ENCODE measurements around the gene MALRD1. TPM values are rescaled to one million over a fixed set of nuclear protein-coding genes. Genes with fewer than 3 reads are reported as not detected.

Gene MALRD1
- total and polyA plus RNA-seq, 2 donors from 2014 or later = 2.0 to 2.4 TPM

DNA sequence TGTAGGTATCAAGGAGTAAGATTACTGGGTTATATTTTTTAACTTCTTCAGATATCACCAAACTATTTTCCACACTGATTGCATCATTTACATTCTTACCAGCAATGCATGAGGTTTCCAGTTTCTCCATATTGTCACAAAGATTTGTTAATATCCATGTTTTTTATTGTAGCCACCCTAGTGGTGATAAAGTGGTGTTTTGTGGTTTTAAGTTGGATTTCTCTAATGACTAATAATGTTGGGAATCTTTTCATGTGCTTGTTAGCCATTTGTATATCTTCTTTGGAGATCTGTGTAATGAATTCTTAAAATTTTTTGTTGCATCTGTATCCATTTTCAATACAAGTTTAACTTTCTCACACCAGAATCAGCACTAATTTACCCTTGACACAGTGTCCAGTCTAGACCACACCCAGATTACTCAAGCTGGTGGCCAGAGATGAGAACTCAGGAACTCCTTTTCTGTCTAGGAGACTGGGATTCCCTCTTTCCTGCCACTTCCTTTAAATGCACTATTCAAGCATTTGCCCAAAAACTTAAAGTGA, 700.7 kb downstream of the MALRD1 start:
- FAIRE-seq (no peak), DNase-seq (no peak)
- H3K9ac ChIP-seq (ENCODE audit: low read length in 3 of 3) = no peak overlapping the region
- TF ChIP-seq, protein P1, sequence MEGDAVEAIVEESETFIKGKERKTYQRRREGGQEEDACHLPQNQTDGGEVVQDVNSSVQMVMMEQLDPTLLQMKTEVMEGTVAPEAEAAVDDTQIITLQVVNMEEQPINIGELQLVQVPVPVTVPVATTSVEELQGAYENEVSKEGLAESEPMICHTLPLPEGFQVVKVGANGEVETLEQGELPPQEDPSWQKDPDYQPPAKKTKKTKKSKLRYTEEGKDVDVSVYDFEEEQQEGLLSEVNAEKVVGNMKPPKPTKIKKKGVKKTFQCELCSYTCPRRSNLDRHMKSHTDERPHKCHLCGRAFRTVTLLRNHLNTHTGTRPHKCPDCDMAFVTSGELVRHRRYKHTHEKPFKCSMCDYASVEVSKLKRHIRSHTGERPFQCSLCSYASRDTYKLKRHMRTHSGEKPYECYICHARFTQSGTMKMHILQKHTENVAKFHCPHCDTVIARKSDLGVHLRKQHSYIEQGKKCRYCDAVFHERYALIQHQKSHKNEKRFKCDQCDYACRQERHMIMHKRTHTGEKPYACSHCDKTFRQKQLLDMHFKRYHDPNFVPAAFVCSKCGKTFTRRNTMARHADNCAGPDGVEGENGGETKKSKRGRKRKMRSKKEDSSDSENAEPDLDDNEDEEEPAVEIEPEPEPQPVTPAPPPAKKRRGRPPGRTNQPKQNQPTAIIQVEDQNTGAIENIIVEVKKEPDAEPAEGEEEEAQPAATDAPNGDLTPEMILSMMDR (IDR thresholded peaks at IDR 0.05; ENCODE audit: borderline replicate concordance, extremely low read depth, insufficient read depth) = no peak
- H3K9me3 ChIP-seq (ENCODE audit: control insufficient read depth in 2 of 3, insufficient read depth in 1 of 3, low read length in 3 of 3) = no peaks in the 10 kb centered on the region
- no peaks in the 10 kb centered on the region for H3K27me3 ChIP-seq (ENCODE audit: control insufficient read depth, insufficient read depth, low read length)
- H3K4me3 ChIP-seq (ENCODE audit: low read length in 3 of 3) = no peak overlapping the region
- intact Hi-C loops (cut with DNase I) = no loop called here
- no peaks in the 10 kb centered on the region for H3K4me1 ChIP-seq (ENCODE audit: control insufficient read depth in 2 of 3, insufficient read depth in 2 of 3, low read depth in 1 of 3, low read length in 3 of 3)
- H3K36me3 ChIP-seq (ENCODE audit: control insufficient read depth in 2 of 3, insufficient read depth in 3 of 3, low read length in 3 of 3) = no peaks in the 10 kb centered on the region
- no peak overlapping the region for H3K27ac ChIP-seq (ENCODE audit: low read depth in 2 of 2, low read length in 2 of 2)

DNA sequence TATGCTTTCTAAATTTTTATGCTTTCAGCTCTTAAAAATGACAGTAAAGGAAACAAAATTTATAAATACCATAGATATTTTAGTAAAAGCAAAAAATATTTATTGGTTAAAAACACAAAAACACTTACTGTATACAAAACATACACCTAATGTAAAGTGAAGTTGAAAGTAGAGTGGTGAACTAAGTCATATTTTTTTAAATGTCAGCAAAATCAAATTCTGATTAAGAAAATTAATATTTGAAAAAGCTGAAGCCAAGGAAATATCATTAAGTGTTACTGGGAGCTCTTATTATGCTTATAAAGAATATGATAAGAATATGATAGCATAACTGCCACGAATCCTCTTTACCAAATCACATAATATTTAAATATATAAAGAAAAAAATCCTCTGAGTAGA, 702.4 kb downstream of the MALRD1 start:
- no peak overlapping the region for H3K4me3 ChIP-seq (ENCODE audit: low read length in 3 of 3)
- FAIRE-seq = peak; percentile 41
- no peaks in the 10 kb centered on the region for H3K36me3 ChIP-seq (ENCODE audit: control insufficient read depth in 2 of 3, insufficient read depth in 3 of 3, low read length in 3 of 3)
- H3K27me3 ChIP-seq (ENCODE audit: control insufficient read depth, insufficient read depth, low read length) = no peaks in the 10 kb centered on the region
- no peak for DNase-seq
- no peak overlapping the region for H3K9ac ChIP-seq (ENCODE audit: low read length in 3 of 3)
- no peak overlapping the region for H3K27ac ChIP-seq (ENCODE audit: low read depth in 2 of 2, low read length in 2 of 2)
- H3K9me3 ChIP-seq (ENCODE audit: control insufficient read depth in 2 of 3, insufficient read depth in 1 of 3, low read length in 3 of 3) = no peaks in the 10 kb centered on the region
- no peaks in the 10 kb centered on the region for H3K4me1 ChIP-seq (ENCODE audit: control insufficient read depth in 2 of 3, insufficient read depth in 2 of 3, low read depth in 1 of 3, low read length in 3 of 3)
- TF ChIP-seq, protein P1 (IDR thresholded peaks at IDR 0.05; ENCODE audit: borderline replicate concordance, extremely low read depth, insufficient read depth) = no peak
- intact Hi-C loops (cut with DNase I) = no loop called here

DNA sequence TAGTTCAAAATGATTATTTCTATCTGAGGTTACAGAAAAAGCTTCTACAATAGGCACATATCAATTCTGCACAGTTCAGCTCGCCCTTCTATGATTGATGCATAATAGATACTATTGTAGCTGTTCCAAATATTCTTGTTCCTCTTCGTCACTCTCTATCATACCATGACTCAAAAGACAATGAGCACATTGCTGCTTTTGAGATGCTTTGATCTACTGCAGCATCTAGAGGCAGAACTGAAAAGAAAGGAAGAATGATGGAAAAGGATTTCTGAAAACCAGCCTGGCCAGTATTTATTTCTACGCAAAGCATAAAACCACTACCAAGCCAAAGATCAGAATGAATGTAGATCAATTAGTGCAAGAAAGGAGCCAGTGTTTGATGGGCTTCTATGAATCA, 708.3 kb downstream of the MALRD1 start:
- Histone ChIP-seq H3K36me3 (ENCODE audit: control insufficient read depth in 2 of 3, insufficient read depth in 3 of 3, low read length in 3 of 3) (no peaks in the 10 kb centered on the region), H3K27ac (ENCODE audit: low read depth in 2 of 2, low read length in 2 of 2) (no peak overlapping the region), H3K27me3 (ENCODE audit: control insufficient read depth, insufficient read depth, low read length) (no peaks in the 10 kb centered on the region), H3K9me3 (ENCODE audit: control insufficient read depth in 2 of 3, insufficient read depth in 1 of 3, low read length in 3 of 3) (no peaks in the 10 kb centered on the region), H3K9ac (ENCODE audit: low read length in 3 of 3) (no peak overlapping the region), H3K4me1 (ENCODE audit: control insufficient read depth in 2 of 3, insufficient read depth in 2 of 3, low read depth in 1 of 3, low read length in 3 of 3) (no peaks in the 10 kb centered on the region), H3K4me3 (ENCODE audit: low read length in 3 of 3) (no peak overlapping the region)
- FAIRE-seq = no peak
- no peak for DNase-seq
- TF ChIP-seq, protein P1 (IDR thresholded peaks at IDR 0.05; ENCODE audit: borderline replicate concordance, extremely low read depth, insufficient read depth) = no peak
- intact Hi-C loops (cut with DNase I) = no loop called here

DNA sequence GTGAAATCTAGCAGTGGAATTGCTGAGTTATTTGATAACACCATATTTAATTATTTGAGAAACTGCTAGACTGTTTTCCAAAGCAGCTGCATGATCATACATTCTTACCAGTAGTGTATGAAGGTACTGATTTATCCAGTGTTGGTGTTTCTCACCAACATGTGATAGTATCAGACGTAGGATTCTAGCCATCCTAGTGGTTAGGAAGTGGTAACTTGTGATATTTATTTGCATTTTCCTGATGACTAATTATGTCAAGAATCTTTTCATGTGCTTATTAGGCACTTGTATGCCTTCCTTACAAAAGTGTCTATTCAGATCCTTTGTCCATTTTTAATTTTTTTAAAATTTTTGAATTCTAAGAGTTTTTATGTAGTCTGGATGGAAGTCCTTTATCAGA, 713.4 kb downstream of the MALRD1 start:
- Histone ChIP-seq H3K27me3 (ENCODE audit: control insufficient read depth, insufficient read depth, low read length) (no peaks in the 10 kb centered on the region), H3K9me3 (ENCODE audit: control insufficient read depth in 2 of 3, insufficient read depth in 1 of 3, low read length in 3 of 3) (no peaks in the 10 kb centered on the region), H3K4me1 (ENCODE audit: control insufficient read depth in 2 of 3, insufficient read depth in 2 of 3, low read depth in 1 of 3, low read length in 3 of 3) (no peaks in the 10 kb centered on the region), H3K27ac (ENCODE audit: low read depth in 2 of 2, low read length in 2 of 2) (no peak overlapping the region), H3K36me3 (ENCODE audit: control insufficient read depth in 2 of 3, insufficient read depth in 3 of 3, low read length in 3 of 3) (no peaks in the 10 kb centered on the region), H3K4me3 (ENCODE audit: low read length in 3 of 3) (no peak overlapping the region), H3K9ac (ENCODE audit: low read length in 3 of 3) (no peak overlapping the region)
- TF ChIP-seq, protein P1 (IDR thresholded peaks at IDR 0.05; ENCODE audit: borderline replicate concordance, extremely low read depth, insufficient read depth) = no peak
- DNase-seq (no peak), FAIRE-seq (no peak)
- intact Hi-C loops (cut with DNase I) = no loop called here

Measured in kidney (tissue), 14 donors.